Left lung (tissue), 10 donors: ENCODE data around the gene GPC6. TPM values are rescaled to one million over a fixed set of nuclear protein-coding genes. Genes with fewer than 3 reads are reported as not detected.
A peak's percentile ranks its signal among the peaks of the same experiment; 100 is the strongest.
"Not testable (repeated sequence)": the region's sequence is repeated elsewhere in the genome, so short reads cannot be mapped to it uniquely, and the experiment has no call there.

Experiments
- ATAC-seq: fragments of 200-7000 bp; cut with Tn5 transposase; one replicate; pipeline ENCODE4 v1.9.1; 2020; ENCODE audit warnings: moderate library complexity
- DNase-seq, 4 donors: peaks; one replicate each; pipeline ENCODE4 v3.0.0-alpha.2; 2013 to 2020
- H3K27ac ChIP-seq, 2 donors: fragments of 200-600 bp; sonication (generic) in 1 of 2; one replicate each; pipeline versions ENCODE4 v1.5.0 to v1.8.0; 2020 to 2021
- H3K27me3 ChIP-seq, 2 donors: fragments of 200-600 bp; sonication (generic) in 1 of 2; one replicate each; pipeline versions ENCODE4 v1.5.0 to v1.8.0; 2020 to 2021
- H3K36me3 ChIP-seq, 2 donors: fragments of 200-600 bp; sonication (generic) in 1 of 2; one replicate each; pipeline versions ENCODE4 v1.5.0 to v1.8.0; 2020 to 2021
- H3K4me1 ChIP-seq, 2 donors: fragments of 200-600 bp; one replicate each; pipeline ENCODE4 v1.8.0; 2021
- H3K4me3 ChIP-seq, 2 donors: fragments of 200-600 bp; sonication (generic) in 1 of 2; one replicate each; pipeline versions ENCODE4 v1.5.0 to v1.8.0; 2020 to 2021; ENCODE audit warnings: mild to moderate bottlenecking in 1 of 2
- H3K9me3 ChIP-seq, 2 donors: fragments of 200-600 bp; sonication (generic) in 1 of 2; one replicate each; pipeline versions ENCODE4 v1.5.0 to v1.8.0; 2020 to 2021
- intact Hi-C, 2 donors: fragments of 100-400 bp; cut with DNase I; formaldehyde crosslinking; loops; one replicate each; pipeline versions ENCODE4 v1.11.2 to v1.14.2; 2022
- polyA plus RNA-seq, 6 donors: library from polyadenylated mRNA; unstranded; fragments of 120-200 nt; gene quantifications; one replicate each; pipeline ENCODE4 v1.2.1, GENCODE V29; 2013; ENCODE audit not compliant: insufficient read length in 6 of 6
- total RNA-seq, 2 donors: library from RNA; stranded (reverse); fragmentation: NEBNext Ultra II Directional; extraction: Animal tissue kit (Norgen Biotek cat#: 25700); gene quantifications; one replicate each; pipeline ENCODE4 v1.2.1, GENCODE V29; 2021
- TF ChIP-seq, protein P1 (sequence below), 2 donors: fragments of 200-600 bp; sonication (generic) in 1 of 2; IDR thresholded peaks; one replicate each; pipeline versions ENCODE4 v1.5.0 to v1.8.0; 2021; ENCODE audit warnings: antibody characterized with exemption in 2 of 2
- donor health status: DM: no; HTN: yes; CAD: no.
- donor health status: DM: no; HTN: no; CAD: no.

Gene GPC6
- total and polyA plus RNA-seq, 8 donors = 9.6 to 25.8 (median 21.1) TPM

DNA sequence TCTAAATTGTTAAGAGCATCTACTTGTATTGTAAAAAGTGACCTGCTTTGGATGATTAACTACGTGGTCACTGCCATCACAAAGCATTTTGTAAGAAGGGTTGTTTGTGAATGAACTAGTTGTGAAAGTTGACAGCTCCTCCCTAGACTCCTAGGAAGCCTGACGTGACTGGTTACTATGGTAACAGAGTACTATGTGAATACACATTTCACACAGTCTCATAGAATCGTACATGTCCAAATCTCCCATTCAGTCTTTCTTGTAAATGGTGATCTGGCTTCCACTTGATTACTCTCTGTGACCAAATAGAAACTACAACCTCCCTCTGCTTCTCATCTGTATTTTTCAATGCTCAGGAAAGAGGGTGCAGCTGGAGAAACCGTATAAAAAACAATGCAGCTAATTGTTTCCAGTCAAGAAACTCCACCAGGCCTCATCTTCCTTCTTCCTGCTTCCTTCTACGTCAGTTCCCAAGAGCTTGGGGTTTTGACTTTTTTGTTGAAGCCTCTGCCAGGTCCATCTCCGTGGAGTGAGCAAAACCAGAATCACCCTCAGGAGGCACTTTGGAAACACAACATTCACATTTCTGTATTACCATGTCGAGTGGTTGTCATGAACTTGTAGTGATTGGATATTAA is 83.4 kb downstream of the GPC6 start:
- TF ChIP-seq, protein P1, sequence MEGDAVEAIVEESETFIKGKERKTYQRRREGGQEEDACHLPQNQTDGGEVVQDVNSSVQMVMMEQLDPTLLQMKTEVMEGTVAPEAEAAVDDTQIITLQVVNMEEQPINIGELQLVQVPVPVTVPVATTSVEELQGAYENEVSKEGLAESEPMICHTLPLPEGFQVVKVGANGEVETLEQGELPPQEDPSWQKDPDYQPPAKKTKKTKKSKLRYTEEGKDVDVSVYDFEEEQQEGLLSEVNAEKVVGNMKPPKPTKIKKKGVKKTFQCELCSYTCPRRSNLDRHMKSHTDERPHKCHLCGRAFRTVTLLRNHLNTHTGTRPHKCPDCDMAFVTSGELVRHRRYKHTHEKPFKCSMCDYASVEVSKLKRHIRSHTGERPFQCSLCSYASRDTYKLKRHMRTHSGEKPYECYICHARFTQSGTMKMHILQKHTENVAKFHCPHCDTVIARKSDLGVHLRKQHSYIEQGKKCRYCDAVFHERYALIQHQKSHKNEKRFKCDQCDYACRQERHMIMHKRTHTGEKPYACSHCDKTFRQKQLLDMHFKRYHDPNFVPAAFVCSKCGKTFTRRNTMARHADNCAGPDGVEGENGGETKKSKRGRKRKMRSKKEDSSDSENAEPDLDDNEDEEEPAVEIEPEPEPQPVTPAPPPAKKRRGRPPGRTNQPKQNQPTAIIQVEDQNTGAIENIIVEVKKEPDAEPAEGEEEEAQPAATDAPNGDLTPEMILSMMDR (IDR thresholded peaks at IDR 0.05) = no peak
- no peaks in the 10 kb centered on the region for H3K36me3 ChIP-seq
- DNase-seq (peak in 1 of 4 donors; percentile 12), ATAC-seq (peak; percentile 30)
- no peak overlapping the region for H3K4me3 ChIP-seq
- intact Hi-C loops = no loop called here
- H3K27me3 ChIP-seq = no peaks in the 10 kb centered on the region
- H3K27ac ChIP-seq = no peak overlapping the region
- H3K4me1 ChIP-seq = no peaks in the 10 kb centered on the region
- no peaks in the 10 kb centered on the region for H3K9me3 ChIP-seq

DNA sequence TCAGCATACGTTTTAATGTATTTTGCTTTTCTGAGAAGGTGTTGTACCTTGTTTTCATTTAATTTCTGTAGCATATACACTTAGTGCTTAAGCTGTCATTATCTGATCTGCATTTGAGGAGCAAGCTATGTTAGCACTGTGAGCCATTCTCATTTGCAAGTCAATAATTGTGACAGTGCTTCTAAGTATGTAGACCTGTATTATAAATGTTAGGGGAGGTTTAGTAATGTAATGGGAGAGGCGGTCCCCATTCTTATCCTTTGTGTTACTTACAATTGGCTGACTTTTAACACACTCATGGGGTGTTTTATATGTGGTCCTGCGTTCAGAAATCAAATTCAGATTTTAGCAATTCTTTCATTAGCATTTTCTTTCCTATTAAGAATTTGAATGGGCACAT is 90.2 kb downstream of the GPC6 start:
- TF ChIP-seq, protein P1 (IDR thresholded peaks at IDR 0.05) = no peak
- Histone ChIP-seq H3K36me3 (no peaks in the 10 kb centered on the region), H3K27ac (no peak overlapping the region), H3K4me1 (no peaks in the 10 kb centered on the region), H3K4me3 (no peak overlapping the region), H3K9me3 (no peaks in the 10 kb centered on the region), H3K27me3 (no peaks in the 10 kb centered on the region)
- no peak for ATAC-seq
- intact Hi-C loops = no loop called here
- no peak for DNase-seq

DNA sequence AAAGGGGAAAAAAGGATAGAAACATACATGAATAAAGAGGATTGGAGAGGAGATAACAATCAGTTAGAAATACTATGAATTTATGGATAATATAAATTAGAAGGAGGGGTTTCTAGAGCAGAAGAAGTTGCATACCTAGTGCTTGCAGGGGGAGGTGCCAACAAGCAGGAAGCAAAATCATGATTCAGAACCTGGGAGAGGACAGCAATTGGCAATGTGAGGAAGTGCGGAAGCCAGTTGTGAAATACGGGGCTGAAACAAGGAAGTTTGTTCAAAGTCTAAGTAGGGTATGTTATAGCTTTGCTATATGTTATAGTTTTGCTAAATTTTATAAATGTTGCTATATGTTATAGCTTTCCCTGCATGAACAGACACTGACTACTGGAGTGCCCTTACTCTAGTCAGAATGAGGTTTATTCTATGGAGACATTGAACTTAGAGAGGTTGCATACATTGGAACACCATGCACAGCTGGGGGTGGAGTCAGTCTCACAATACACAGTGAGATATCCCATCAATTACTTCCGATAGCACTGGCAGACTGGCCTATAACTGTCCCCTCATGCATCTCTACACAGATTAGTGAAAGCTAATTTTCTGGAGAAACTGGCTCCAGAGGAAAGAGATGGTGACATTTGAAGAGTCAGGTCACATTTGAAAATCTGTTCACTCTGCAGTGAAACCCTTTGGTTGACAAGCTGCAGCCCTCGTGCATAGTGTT is 92.1 kb downstream of the GPC6 start:
- intact Hi-C loops = no loop called here
- DNase-seq (peak in 1 of 4 donors; percentile 16), ATAC-seq (peak; percentile 41)
- TF ChIP-seq, protein P1 (IDR thresholded peaks at IDR 0.05) = no peak
- no peaks in the 10 kb centered on the region for H3K9me3 ChIP-seq
- H3K36me3 ChIP-seq = no peaks in the 10 kb centered on the region
- no peaks in the 10 kb centered on the region for H3K4me1 ChIP-seq
- H3K4me3 ChIP-seq = no peak overlapping the region
- no peak overlapping the region for H3K27ac ChIP-seq
- no peaks in the 10 kb centered on the region for H3K27me3 ChIP-seq

DNA sequence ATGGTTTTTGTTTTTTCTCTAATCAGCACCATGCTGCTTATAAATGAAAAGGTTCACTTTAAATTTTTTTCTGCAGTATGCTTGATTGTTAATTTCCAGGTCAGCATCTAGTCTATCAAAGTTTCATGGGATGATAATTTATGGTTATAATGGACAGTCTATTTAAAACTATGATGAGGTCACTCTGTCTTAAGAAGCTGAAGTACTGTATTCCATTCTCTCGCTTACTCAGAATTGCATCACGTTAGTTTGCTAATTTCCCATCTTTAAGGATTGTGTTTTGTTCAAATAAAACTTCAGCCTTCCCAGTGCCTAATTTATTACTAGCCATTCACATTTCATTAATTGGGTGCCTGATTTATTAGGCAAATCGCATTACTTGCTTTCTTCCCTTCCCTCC is 94.3 kb downstream of the GPC6 start:
- no peak overlapping the region for H3K27ac ChIP-seq
- TF ChIP-seq, protein P1 (IDR thresholded peaks at IDR 0.05) = no peak
- ATAC-seq (no peak), DNase-seq (no peak)
- H3K36me3 ChIP-seq = no peaks in the 10 kb centered on the region
- H3K4me1 ChIP-seq = no peaks in the 10 kb centered on the region
- no peak overlapping the region for H3K4me3 ChIP-seq
- no peaks in the 10 kb centered on the region for H3K9me3 ChIP-seq
- intact Hi-C loops = no loop called here
- no peaks in the 10 kb centered on the region for H3K27me3 ChIP-seq

DNA sequence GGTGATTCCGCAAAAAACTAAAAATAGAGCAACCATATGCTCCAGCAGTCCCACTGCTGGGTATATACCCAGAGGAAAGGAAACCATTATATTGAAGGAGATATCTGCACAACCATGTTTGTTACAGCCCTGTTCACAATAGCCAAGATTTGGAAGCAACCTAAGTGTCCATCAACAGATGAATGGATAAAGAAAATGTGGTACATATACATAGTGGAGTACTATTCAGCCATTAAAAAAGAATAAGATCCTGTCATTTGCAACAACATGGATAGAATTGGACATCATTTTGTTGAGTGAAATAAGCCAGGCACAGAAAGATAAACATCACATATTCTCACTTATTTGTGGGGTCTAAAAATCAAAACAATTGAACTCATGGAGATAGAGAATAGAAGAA is 97.3 kb downstream of the GPC6 start:
- not testable (repeated sequence) for ATAC-seq

More for the DNA sequence above, 97.3 kb downstream of the GPC6 start:
- H3K36me3 ChIP-seq, H3K9me3 ChIP-seq, H3K4me1 ChIP-seq, H3K4me3 ChIP-seq, intact Hi-C loops, DNase-seq, H3K27me3 ChIP-seq, H3K27ac ChIP-seq: not testable (repeated sequence)
